GM18526 (cell line): ENCODE results near the gene C1GALT1.

Experiments used
- POLR2A ChIP-seq: IDR thresholded peaks from 3 replicates; pipeline ENCODE4 v1.6.1; 2011; ENCODE audit not compliant: insufficient read length; ENCODE audit errors: extremely low read depth

The C1GALT1 gene

GRCh38 chr7:7182156-7183060 is at the start of gene C1GALT1:
Gene C1GALT1 (plus strand): TSS chr7:7182544. CDS start chr7:7234320, 51,776 bp downstream.
- TF ChIP-seq POLR2A = peak; percentile 82

- no peak for TF ChIP-seq POLR2A
Measured at GRCh38 chr7:7134046-7134445, 48.3 kb upstream of the C1GALT1 start.

- TF ChIP-seq POLR2A = no peak
Measured at GRCh38 chr7:7135074-7135473, 47.3 kb upstream of the C1GALT1 start.

- no peak for TF ChIP-seq POLR2A
Measured at GRCh38 chr7:7136466-7137381, 45.6 kb upstream of the C1GALT1 start.

GRCh38 chr7:7138897-7139296 is 43.4 kb upstream of the C1GALT1 start:
- TF ChIP-seq POLR2A = no peak

- TF ChIP-seq POLR2A = no peak
Measured at GRCh38 chr7:7146837-7147236, 35.5 kb upstream of the C1GALT1 start.

GRCh38 chr7:7148798-7149481 is 33.4 kb upstream of the C1GALT1 start:
- no peak for TF ChIP-seq POLR2A

GRCh38 chr7:7151285-7151684 is 31.1 kb upstream of the C1GALT1 start:
- no peak for TF ChIP-seq POLR2A

GRCh38 chr7:7151865-7152264 is 30.5 kb upstream of the C1GALT1 start:
- TF ChIP-seq POLR2A = no peak

GRCh38 chr7:7152315-7152714 is 30.0 kb upstream of the C1GALT1 start:
- TF ChIP-seq POLR2A = no peak

- TF ChIP-seq POLR2A = no peak
Measured at GRCh38 chr7:7156663-7157062, 25.7 kb upstream of the C1GALT1 start.

- no peak for TF ChIP-seq POLR2A
Measured at GRCh38 chr7:7157177-7157886, 25.0 kb upstream of the C1GALT1 start.

GRCh38 chr7:7157887-7158271 is 24.5 kb upstream of the C1GALT1 start:
- no peak for TF ChIP-seq POLR2A

GRCh38 chr7:7159063-7159658 is 23.2 kb upstream of the C1GALT1 start:
- TF ChIP-seq POLR2A = no peak
